Activated T-cell treated with anti-CD3 and anti-CD28 coated beads, Interleukin-2, amount 50 U/mL, for 48 hours (primary cell): ENCODE results near the gene KRT85.
"Not testable (repeated sequence)": the region's sequence is repeated elsewhere in the genome, so short reads cannot be mapped to it uniquely, and the experiment has no call there.

Experiments used
- DNase-seq, 2 experiments: peaks; one replicate each; pipeline ENCODE4 v3.0.0-alpha.2; 2020

Gene KRT85

DNA sequence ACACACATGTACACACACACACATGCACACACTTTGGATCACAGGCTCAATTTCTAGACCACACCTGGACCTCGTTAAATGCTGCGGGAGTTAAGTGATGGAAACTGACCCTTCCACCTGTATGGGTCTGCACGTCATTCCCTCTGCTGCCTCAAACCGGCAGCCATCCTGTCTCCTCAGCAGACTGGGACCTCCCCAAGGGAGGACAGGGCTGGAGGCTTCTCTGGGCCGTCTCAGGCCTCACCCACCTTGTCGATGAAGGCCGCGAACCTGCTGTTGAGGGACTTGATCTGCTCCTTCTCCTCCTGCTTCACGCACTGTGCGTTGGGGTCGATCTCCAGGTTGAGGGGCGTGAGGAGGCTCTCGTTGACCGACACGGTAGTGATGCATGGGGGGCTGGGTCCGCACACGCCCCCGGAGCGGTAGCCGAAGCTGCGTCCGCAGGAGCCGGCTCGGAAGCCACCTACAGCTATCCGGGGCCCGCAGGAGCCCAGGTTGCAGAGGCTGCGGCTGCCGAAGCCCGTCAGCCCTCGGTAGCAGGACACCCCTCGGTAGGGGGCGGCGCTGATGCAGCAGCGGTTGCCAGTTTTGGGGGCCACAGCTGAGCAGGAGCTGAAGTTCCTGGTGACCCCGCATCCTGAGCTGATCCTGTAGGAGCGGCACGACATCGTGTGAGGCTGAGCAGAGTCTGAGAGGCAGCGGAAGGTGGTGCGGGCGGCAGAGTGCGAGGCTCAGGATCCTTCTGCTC, at the start of gene KRT85:
TSS of gene KRT85 (minus strand) at position 744 of the 748 bp plus-strand sequence. CDS start at position 668, 76 bp downstream.
- DNase-seq = no peak

DNA sequence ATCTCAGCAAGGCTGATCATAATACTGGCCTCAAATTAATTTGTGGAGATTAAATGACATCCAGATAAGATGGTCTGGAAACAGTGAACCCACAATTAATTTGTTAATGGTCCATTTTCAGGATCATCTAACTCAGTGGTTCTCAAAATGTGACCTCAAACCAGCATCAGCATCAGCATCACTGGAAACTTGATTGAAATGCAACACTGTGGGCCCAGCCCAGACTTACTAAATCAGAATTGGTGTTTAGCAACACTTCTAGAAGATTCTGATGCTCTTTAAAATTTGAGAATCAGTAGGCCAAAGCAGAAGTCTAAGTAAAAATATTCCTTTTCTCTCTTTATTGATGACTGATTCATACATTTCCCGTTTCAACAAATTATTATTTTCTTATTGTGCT, 49.5 kb upstream of the KRT85 start:
- DNase-seq = no peak

DNA sequence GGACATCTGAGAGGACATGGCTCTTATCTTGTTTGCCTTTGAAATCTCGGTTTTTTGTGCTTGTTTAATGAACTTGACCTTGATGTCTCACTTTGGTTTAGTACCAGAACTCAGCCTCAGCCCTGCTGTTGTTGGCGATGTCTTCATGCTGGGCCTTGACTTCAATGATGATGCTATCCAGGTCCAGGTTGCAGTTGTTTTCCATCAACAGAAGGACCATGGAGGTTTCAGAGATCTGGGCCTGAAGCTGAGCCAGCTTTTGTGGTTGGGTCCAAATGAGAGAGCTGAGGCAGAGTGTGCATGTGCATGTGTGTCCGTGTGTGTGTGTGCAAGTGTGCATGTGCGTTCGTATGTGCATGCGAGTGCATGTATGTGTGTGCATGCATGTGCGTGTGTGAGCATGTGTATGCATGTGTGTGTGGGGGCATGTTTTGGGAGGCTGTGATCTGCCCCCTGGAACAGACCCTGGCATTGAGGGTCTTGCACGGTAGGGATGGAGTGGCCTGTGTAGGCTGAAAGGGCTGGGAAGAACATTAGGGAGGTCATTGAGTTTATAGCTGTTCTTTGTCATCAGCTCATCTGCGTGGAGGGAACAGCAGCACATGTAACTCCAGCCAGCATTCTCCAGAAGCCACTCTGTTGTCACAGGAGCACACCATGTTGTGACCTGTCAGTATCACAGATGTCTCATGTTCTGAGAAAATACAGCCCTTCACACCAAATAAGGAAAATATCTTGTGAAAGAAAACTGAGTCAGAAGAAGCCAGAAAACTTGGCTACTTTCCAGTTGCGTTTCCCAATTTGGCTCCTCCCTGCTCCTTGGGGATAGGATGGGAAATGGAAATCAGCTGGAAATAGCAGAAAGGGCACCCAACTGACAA, 48.8 kb upstream of the KRT85 start:
- no peak for DNase-seq

DNA sequence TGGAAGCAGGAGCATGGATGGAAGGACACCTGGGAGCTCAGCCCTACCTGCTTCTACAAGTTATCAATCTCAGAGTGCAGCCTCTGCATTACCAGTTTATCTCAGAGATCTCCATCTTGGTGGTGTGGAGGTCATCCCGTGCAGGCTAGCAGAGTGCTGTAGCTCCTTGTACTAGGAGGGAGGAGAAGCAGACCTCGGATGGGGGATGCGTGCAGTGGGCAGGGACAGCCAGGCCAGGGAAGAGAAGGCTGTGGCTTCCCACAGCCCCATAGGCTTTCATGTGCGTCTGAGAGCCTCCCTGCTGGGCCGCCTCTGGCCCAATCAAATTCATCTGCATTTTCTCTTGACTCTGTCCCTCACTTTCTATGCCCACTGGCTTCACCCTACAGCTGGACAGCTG, 47.7 kb upstream of the KRT85 start:
- DNase-seq = no peak

DNA sequence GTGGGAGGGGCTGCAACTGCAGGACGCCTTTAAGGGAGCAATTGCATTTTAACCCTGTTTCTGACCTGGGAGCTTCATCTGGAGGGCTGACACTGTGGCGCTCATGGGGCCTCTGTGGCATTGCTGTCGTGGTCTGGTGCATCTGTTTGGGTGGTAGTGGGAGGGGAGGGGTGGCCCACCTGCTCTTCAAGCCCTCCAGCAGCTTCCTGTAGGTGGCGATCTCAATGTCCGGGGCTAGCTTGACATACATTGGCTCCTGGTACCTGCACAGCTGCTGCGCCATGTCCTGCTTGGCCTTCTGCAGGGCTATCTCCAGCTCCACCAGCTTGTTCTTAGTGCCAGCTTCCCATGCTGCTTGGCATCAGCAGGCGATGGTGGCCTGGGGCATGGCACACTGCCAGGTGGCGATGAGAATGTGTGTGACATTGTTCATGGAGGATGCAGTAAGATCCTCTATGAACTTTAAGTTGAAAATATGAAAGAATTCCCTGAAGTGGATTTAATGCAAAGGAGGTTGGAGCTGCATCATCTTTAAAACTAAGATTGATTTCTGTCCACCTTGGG, 46.6 kb upstream of the KRT85 start:
- no peak for DNase-seq

DNA sequence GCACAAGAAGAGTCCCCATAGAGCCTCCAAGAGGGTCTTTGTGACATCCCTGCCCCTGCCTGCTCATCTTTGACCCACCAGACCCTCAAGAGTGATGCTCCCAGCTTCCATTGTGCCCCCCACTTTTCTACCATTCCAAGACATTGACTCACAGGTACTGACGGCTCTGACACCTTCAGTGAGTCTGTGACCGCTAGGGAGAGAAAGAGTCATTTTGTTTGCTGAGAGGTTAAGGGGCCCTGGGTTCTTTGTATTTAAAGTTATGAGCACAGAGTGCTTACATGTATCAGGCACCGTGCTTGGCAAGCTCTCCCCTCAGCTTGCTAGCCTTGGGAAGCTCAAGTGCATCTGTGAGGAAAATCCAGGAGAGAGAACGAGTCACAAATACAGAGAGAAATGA, 45.9 kb upstream of the KRT85 start:
- no peak for DNase-seq

DNA sequence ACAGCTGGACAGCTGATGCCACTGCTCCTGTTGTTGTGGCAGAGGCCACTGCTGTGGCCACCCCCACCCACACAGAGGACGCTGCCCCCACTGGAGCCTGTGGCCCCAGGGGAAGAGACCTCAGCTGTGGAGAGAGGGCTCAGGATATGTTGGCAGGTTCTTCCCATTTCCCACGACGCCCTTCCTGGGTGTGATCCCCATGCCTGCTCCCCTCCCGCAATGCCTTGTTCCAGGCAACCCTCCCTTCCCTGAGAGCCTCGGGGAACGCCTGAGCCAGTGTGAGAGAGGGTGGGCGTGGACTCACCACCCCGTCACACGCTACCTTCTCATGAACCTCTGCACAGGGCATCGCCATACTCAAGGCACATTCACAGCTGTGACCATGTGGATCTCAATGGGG, 44.5 kb upstream of the KRT85 start:
- DNase-seq = no peak

DNA sequence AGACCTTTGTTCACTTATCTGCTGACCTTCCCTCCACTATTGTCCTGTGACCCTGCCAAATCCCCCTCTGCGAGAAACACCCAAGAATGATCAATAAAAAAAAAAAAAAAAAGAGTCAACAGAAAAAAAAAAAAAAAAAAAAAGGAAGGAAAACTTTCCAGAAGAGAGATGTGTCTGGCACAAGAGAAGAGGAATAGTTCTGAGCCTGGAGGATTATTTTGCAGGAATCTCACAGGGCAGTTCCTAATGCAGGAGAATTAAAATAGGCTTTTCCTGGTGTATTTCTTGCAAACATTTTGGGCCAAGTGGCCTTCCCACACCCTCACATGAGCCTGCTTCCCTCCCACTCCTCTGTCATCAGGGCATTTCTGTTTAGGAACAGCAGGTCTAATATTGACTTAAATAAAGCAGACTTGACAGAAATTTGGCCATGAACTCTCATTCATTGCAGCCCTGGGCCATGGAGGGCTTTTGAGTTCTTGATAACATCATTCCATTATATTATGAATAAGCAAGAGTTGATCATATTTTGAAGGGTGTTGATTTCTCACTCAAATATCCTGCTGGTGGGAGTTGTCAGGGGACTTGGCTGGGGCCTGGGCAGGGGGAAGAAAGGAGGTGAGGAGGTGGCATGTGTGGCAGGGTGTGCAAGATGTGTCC, 43.4 kb upstream of the KRT85 start:
- not testable (repeated sequence) for DNase-seq

DNA sequence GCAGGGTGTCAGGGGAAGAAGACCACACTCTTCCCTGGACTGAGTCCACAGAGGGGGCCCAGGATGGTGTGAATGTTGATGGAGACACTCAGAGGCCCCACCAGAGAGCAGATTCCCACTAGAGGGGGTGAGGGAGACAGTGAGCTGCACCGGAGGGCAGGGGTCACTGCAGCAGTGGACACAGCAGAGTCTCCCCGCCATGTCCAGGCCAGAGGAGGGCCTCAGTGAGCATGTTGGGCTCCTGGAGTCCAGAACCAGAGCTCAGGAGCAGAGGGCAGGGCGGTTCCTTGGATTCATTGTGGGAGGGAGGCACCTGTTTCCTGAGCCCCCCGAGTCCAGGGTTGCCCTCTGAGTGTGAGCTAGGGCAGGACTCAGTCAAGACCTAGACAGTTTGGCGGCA, 40.6 kb upstream of the KRT85 start:
- DNase-seq = no peak

DNA sequence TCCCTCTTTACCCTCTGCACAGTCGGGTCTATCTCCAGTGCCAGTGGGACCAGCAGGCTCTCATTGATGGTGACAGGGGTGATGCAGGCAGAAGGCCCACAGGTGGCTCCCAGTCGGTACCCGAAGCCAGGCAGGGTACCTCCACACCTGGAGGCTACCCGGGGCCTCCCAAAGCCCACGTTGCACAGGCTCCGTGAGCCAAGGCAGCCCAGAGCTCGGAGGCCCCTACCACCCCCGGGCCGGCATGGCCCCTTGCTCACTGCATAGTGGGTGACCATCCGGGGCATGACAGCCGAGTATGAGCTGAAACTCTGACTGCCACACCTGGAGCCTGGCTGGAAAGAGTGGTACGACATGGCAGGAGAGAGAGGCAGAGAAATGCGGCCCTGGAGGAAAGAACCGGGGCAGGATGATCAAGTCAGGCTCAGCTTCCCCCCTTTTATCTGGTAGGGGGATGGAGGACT, 38.7 kb upstream of the KRT85 start, which contains the start of gene KRT82:
TSS of gene KRT82 (minus strand) at position 414 of the 464 bp plus-strand sequence. CDS start at position 356, 58 bp downstream.
- no peak for DNase-seq

DNA sequence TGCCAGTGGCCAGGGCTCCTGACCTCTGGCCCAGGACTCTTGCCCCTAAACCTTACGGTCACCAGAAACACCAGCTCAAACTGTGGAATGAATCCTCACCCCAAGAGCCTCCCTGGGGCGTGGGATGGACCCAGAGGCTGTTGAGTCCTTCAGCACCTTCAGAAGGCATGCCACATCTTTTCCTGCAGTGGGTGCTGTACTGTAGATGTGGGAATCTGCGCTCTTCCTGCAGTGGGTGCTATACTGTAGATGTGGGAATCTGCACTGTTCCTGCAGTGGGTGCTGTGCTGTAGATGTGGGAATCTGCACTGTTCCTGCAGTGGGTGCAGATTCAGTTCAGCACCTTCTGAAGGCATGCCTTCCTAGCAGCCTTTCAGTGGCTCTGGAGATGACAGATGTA, 37.7 kb upstream of the KRT85 start:
- no peak for DNase-seq

DNA sequence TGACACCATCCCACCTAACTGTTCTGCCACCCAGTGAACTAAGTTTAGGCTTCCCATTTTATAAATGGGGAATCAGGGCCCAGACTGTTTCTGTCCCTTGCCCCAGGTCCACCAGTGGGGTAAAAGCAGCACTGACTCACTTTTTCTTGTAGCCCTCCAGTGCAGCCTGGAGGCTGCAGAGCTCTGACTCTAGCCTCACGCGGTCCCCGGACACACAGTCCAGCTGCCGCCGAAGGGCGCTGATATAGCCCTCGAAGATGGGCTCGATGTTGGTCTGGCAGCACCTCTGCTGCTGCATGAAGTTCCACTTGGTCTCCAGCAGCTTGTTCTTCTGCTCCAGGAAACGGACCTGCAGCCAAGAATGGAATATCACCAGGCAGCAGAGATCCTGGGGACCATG, 36.3 kb upstream of the KRT85 start:
- no peak for DNase-seq

DNA sequence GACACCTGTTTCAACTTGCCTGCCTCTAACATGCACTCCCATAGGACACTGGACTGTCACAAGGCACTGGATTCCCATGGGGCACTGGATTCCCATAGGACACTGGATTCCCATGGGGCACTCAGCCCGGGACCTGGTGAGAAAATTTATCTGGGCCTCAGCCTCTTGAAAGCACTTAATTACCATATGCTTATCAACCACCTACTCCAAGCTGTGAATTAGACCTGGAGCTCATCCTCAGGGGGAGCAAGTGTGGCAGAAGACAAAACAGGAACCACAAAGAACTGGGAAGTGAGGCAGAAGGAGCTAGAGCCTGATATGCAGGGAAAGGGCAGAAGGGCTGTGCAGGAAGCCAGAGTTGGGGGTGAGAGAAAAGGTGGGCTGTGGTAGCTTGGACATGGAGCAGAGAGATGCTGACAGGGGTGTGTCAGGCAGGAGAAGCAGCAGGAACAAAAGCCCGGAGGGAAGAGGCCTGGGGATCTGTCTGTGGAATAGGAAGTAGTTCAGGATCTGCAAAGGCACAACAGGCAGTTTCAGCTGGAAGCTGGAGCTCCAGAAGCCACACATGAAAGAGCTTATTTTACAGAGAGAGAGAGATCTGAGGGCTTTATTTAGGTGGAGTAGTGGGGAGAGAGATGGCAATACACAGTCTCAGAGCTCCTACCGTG, 35.7 kb upstream of the KRT85 start:
- no peak for DNase-seq

DNA sequence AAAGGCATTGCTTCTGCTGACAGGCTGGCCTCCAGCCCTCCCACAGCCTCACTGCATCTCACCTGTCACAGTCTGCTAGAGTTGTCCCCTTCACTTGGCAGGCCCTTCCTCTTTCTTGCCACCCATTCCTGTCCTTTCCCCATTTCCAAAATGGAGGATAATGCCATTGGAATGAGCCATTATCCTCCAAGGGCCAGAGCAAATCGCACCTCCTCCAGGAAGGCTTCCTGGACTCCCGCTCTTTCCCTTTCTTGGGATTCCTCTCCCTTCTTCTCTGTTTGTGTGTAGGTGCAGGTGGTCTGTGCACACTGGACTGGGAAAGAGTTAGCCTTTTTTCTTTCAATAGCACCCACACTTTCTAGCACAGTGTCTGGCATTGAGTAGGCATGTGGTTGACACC, 35.1 kb upstream of the KRT85 start:
- DNase-seq = no peak

DNA sequence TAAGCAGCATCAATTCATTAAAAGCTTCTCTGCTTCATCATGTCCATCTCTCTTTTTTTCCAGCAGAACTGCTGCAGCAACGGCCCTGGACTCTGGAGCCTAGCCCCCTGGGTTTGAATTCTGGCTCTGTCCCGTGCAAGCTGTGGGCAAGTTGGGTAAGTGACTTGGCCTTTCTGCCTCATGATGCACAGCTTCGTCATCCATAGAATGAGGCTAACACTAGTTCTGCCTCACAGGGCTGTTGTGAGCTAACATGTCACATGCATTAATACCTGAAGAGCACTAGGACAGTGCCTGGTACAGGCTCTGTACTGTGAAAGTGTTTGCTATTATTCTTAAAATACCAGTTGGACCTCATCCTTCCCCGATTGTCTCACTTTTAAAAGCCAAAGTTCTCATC, 34.6 kb upstream of the KRT85 start:
- DNase-seq = no peak

DNA sequence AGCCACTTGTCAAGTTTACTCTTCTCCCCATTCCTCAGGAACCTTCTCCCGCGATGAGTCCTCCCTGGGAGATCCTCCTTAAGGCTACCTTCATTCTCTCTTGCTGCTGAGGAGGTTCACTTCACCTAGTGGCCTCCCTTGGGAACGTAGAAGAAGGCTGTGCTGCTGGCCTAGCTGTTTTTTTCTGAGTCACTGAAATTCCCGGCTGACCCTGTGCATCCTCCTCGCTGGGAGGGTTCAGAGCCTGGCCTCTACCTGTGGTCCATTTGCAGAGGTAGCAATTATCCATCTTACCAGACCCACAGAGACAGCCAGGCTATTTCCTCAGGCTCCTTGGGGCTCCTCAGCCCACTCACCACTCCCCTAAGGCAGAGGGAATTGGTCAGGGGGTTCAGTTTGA, 34.2 kb upstream of the KRT85 start:
- no peak for DNase-seq

DNA sequence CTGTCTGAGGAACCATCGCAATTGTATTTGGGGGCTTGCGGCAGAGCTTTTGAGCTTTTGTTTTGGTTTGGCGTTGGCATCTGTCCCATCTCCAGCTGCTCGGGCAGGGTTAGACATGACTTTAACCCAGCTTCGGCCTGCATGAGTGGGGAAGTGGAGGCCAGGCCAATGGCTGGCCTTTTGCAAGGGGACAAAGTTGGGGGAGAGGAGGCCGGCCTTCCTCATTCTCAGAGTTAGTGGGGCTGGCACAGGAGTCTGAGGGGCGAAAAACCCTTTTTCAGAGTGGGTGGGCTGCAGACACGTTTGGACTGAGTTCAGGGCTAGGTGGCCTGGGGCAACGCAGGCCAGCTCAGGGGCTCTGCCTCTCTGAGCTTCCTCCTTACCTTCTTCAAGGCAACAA, 33.6 kb upstream of the KRT85 start:
- DNase-seq = no peak

DNA sequence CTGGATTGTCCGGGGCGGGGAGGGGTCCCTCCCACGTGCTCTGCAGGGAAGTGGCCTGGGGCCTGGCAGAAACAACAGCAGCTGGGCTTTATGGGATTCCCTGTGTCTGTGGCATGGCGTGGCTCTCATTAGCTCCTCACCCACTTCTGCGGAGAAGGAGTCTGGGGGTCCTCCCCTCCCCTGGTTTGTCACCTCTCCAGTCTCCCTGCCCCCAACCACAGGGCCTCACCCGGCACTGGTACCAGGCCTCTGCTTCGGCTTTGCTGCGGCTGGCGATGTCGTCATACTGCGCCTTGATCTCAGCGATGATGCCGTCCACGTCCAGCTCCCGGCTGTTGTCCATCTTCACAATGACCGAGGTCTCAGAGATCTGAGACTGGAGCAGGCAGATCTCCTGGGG, 32.5 kb upstream of the KRT85 start:
- DNase-seq = no peak

DNA sequence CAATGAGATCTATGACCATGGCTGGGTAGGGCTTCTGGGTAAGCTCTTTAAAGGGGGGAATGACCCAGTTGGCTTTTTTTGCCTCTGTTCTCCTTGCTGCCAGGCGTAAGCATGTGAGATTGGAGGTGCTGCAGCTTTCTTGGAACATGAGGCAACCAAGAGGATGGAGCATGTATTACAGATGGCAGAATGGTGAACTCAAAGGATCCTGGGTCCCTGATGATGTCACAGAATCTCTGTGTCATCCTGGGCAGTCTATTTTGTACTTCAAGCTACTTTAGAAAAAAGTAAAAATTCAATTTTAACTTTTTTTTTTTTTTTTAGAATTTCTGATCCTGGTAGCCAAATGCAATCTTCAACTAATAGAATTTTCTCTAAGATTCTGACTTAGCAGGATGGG, 30.9 kb upstream of the KRT85 start:
- no peak for DNase-seq

DNA sequence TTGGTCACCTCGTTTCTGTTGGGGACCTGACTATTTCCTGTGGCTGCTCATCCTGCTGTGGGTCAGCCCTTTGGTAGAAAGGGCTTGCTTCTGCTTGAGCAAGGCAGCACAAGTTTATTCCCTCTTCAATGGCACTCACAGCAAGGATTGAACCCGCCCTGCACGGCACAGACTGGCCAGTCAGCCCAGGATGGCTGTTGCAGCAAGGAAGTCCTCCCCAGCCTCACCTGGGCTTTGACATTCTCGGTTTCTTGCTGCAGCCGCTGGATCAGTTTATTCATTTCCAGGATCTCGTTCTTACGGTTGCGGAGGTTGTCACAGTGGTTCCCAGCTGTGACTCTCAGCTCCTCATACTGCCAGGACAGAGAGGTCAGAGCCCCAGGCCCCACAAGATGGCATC, 29.4 kb upstream of the KRT85 start:
- no peak for DNase-seq

DNA sequence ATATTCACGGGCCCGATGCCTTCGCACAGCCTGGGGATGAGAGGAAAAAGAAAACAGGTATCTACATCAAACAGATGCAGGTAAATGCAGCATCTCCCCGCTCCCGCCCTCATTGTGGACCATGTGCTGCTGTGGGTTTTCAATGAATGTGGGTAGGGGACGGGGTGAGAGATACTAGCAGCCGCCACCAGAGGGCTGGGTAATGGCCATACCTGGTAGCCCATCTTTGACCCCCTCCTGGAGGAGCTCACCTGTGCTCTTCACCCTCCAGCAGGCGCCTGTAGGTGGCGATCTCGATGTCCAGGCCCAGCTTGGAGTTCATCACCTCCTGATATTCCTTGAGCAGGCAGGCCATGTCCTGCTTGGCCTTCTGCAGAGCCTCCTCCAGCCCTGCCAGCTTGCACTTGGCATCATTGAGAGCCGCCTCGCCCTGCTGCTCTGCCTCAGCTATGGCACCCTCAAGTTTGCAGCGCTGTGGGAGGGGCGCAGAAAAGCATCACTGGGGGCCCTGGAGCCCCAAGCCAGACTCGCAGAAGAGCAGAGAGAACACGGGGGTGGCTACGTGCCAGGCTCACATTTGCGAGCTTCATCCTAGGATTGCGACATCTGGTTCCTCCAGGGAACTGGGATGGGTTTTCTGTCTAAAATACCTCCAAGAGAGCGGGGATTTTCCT, 28.6 kb upstream of the KRT85 start:
- peak; percentile 25 for DNase-seq

DNA sequence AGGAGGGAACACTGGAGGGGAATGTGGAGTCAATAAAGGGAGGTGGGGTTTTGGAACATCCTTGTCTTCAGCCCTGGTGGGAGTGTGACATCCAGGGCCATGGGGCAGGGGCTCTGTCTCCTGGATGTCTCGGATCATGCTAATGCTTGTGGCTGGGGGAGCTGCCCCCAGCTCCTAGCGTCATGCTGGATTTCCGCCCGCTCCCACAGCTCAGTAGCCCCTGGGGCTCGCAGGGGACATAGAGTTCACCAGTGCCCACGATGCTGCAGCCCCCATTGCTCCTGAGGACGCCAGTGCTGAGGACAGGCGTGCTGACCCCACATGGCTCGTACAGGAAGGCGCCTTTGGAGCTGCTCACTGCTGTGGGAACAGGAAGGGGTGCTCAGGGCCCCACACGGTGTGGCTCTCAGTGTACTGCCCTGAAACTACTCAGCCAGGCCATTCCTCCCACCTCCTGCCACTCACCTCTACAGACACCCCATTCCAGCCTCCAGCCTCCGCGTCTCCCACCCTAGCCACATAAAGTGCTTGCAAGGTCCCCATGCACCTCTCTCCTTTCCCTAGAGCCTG, 27.6 kb upstream of the KRT85 start:
- DNase-seq = no peak
